Colonic mucosa (tissue), 4 donors: Measurements from ENCODE around the gene LAMB4. TPM values are rescaled to one million over a fixed set of nuclear protein-coding genes. Genes with fewer than 3 reads are reported as not detected.

Source experiments
- DNase-seq: peaks from one replicate; pipeline ENCODE4 v3.0.0-alpha.2; 2020
- H3K27ac ChIP-seq: fragments of 200-600 bp; one replicate; pipeline ENCODE4 v1.8.0; 2021
- H3K27me3 ChIP-seq: fragments of 200-600 bp; one replicate; pipeline ENCODE4 v1.8.0; 2021
- H3K36me3 ChIP-seq: fragments of 200-600 bp; one replicate; pipeline ENCODE4 v1.8.0; 2021
- H3K4me1 ChIP-seq: fragments of 200-600 bp; one replicate; pipeline ENCODE4 v1.8.0; 2021; ENCODE audit warnings: mild to moderate bottlenecking
- H3K4me3 ChIP-seq: fragments of 200-600 bp; one replicate; pipeline ENCODE4 v1.8.0; 2021
- H3K9ac ChIP-seq, 2 donors: one replicate each; pipeline ENCODE4 v1.7.0; 2013; ENCODE audit warnings: control low read depth in 2 of 2, low read depth in 2 of 2, low read length in 2 of 2
- H3K9me3 ChIP-seq: fragments of 200-600 bp; one replicate; pipeline ENCODE4 v1.8.0; 2021
- CTCF ChIP-seq: fragments of 200-600 bp; IDR thresholded peaks from one replicate; pipeline ENCODE4 v1.8.0; 2022; ENCODE audit warnings: antibody characterized with exemption, mild to moderate bottlenecking
- intact Hi-C: fragments of 100-400 bp; cut with DNase I; formaldehyde crosslinking; loops from one replicate; pipeline ENCODE4 v1.14.1; 2022
- total RNA-seq, 2 donors: library from RNA; stranded (reverse); fragmentation: NEBNext Ultra II Directional in 1 of 2; extraction: Animal tissue kit (Norgen Biotek cat#: 25700) in 1 of 2; gene quantifications; one replicate each; pipeline ENCODE4 v1.2.1, GENCODE V29; 2021
- donor health status: healthy.
- donor health status: DM: no; HTN: no; CAD: no.
- donor health status: DM: no; HTN: no; CAD: no.

Gene LAMB4
- total RNA-seq, 2 donors from 2014 or later, result 0.27 TPM; not detected in 1

GRCh38 chr7:108007762-108008161 is 122.4 kb downstream of the LAMB4 start:
- no peak for DNase-seq
- Histone ChIP-seq H3K36me3 (no peaks in the 10 kb centered on the region), H3K4me3 (no peak overlapping the region), H3K27me3 (no peaks in the 10 kb centered on the region), H3K9me3 (no peaks in the 10 kb centered on the region), H3K9ac (no peak overlapping the region), H3K4me1 (peaks cover 5% of the 10 kb centered on the region), H3K27ac (no peak overlapping the region)
- TF ChIP-seq CTCF, result no peak
- intact Hi-C loops, result no loop called here

GRCh38 chr7:108007261-108007660 is 122.9 kb downstream of the LAMB4 start:
- H3K27me3 ChIP-seq, result no peaks in the 10 kb centered on the region
- H3K9ac ChIP-seq, result no peak overlapping the region
- no peak overlapping the region for H3K27ac ChIP-seq
- no peaks in the 10 kb centered on the region for H3K9me3 ChIP-seq
- intact Hi-C loops, result no loop called here
- no peaks in the 10 kb centered on the region for H3K36me3 ChIP-seq
- peaks cover 4% of the 10 kb centered on the region for H3K4me1 ChIP-seq
- no peak for DNase-seq
- H3K4me3 ChIP-seq, result no peak overlapping the region
- no peak for TF ChIP-seq CTCF

GRCh38 chr7:108004220-108005142 is 125.7 kb downstream of the LAMB4 start:
- no peak for TF ChIP-seq CTCF
- peak overlapping the region; percentile 45 for H3K27ac ChIP-seq
- no peaks in the 10 kb centered on the region for H3K9me3 ChIP-seq
- H3K4me3 ChIP-seq, result no peak overlapping the region
- peaks cover 4% of the 10 kb centered on the region for H3K4me1 ChIP-seq
- peak; percentile 59 for DNase-seq
- H3K36me3 ChIP-seq, result no peaks in the 10 kb centered on the region
- no peaks in the 10 kb centered on the region for H3K27me3 ChIP-seq
- intact Hi-C loops, result no loop called here
- H3K9ac ChIP-seq, result peak overlapping the region in 1 of 2 donors; percentile 62

GRCh38 chr7:108003599-108003935 is 126.6 kb downstream of the LAMB4 start:
- DNase-seq, result no peak
- no peaks in the 10 kb centered on the region for H3K9me3 ChIP-seq
- peak overlapping the region in 1 of 2 donors; percentile 86 for H3K9ac ChIP-seq
- H3K4me3 ChIP-seq, result peak overlapping the region; percentile 71
- peak overlapping the region; percentile 86 for H3K27ac ChIP-seq
- intact Hi-C loops, result no loop called here
- no peaks in the 10 kb centered on the region for H3K36me3 ChIP-seq
- no peak for TF ChIP-seq CTCF
- no peaks in the 10 kb centered on the region for H3K27me3 ChIP-seq
- peaks cover 4% of the 10 kb centered on the region for H3K4me1 ChIP-seq

GRCh38 chr7:108002726-108003598 is 127.2 kb downstream of the LAMB4 start, which contains the start of gene LAMB1:
LAMB1 (minus strand) TSS chr7:108003161; CDS start chr7:108002885, 276 bp downstream.
- no peak for TF ChIP-seq CTCF
- peak; percentile 89 for DNase-seq
- intact Hi-C loops, result no loop called here
- Histone ChIP-seq H3K36me3 (no peaks in the 10 kb centered on the region), H3K27ac (peak within 1 kb of the TSS; percentile 86), H3K27me3 (no peaks in the 10 kb centered on the region), H3K4me1 (peaks cover 4% of the 10 kb centered on the region), H3K9ac (peak within 1 kb of the TSS; percentile 72 to 86), H3K4me3 (peak within 1 kb of the TSS; percentile 71), H3K9me3 (no peaks in the 10 kb centered on the region)
